ENCODE measurements around the gene BLID. TPM values are rescaled to one million over a fixed set of nuclear protein-coding genes. Genes with fewer than 3 reads are reported as not detected.

Gene BLID
- polyA plus RNA-seq, 1 donor from 2014 or later: not detected

GRCh38 chr11:122077459-122077858 is 38.6 kb downstream of the BLID start:
- Histone ChIP-seq H3K4me3 (ENCODE audit: low read length) (no peak overlapping the region), H3K79me2 (replicated peaks; ENCODE audit: insufficient read depth, low read length) (peaks cover 10% of the 10 kb centered on the region), H3K27me3 (ENCODE audit: insufficient read depth, low read depth, low read length) (no peaks in the 10 kb centered on the region), H3K36me3 (ENCODE audit: insufficient read depth, low read length) (no peaks in the 10 kb centered on the region), H3K9ac (ENCODE audit: low read length) (no peak overlapping the region), H3K9me2 (ENCODE audit: insufficient read depth, low read length) (no peaks in the 10 kb centered on the region), H3F3A (ENCODE audit: insufficient read depth, low read length, poor library complexity, severe bottlenecking) (no peaks in the 10 kb centered on the region), H3K27ac (ENCODE audit: low read length) (no peak overlapping the region), H3K9me3 (ENCODE audit: low read length) (no peaks in the 10 kb centered on the region), H4K20me1 (ENCODE audit: insufficient read depth) (no peaks in the 10 kb centered on the region), H3K4me2 (ENCODE audit: low read length) (no peak overlapping the region), H2AFZ (ENCODE audit: low read depth, low read length) (no peak overlapping the region)
- TF ChIP-seq REST (IDR thresholded peaks at IDR 0.05; ENCODE audit: borderline replicate concordance) (no peak), RAD21 (conservative IDR thresholded peaks at IDR 0.05) (no peak), EZH2 (IDR thresholded peaks at IDR 0.05; ENCODE audit: borderline replicate concordance, insufficient read depth, low read length, poor library complexity, severe bottlenecking) (no peak), CTCF (IDR thresholded peaks at IDR 0.05; ENCODE audit: poor library complexity, severe bottlenecking) (no peak), TAF1 (IDR thresholded peaks at IDR 0.05; ENCODE audit: low read depth) (no peak), POLR2AphosphoS5 (IDR thresholded peaks at IDR 0.05) (no peak), EP300 (conservative IDR thresholded peaks at IDR 0.05; ENCODE audit: poor library complexity, severe bottlenecking) (no peak), SMC3 (conservative IDR thresholded peaks at IDR 0.05; ENCODE audit: poor library complexity) (no peak), MXI1 (conservative IDR thresholded peaks at IDR 0.05; ENCODE audit: poor library complexity, severe bottlenecking) (no peak)

GRCh38 chr11:122076512-122077120 is 39.4 kb downstream of the BLID start:
- Histone ChIP-seq H4K20me1 (ENCODE audit: insufficient read depth) (no peaks in the 10 kb centered on the region), H3K36me3 (ENCODE audit: insufficient read depth, low read length) (no peaks in the 10 kb centered on the region), H3K27ac (ENCODE audit: low read length) (no peak overlapping the region), H3F3A (ENCODE audit: insufficient read depth, low read length, poor library complexity, severe bottlenecking) (no peaks in the 10 kb centered on the region), H3K9me2 (ENCODE audit: insufficient read depth, low read length) (no peaks in the 10 kb centered on the region), H3K27me3 (ENCODE audit: insufficient read depth, low read depth, low read length) (no peaks in the 10 kb centered on the region), H2AFZ (ENCODE audit: low read depth, low read length) (no peak overlapping the region), H3K4me3 (ENCODE audit: low read length) (no peak overlapping the region), H3K4me2 (ENCODE audit: low read length) (no peak overlapping the region), H3K9me3 (ENCODE audit: low read length) (no peaks in the 10 kb centered on the region), H3K9ac (ENCODE audit: low read length) (no peak overlapping the region), H3K79me2 (replicated peaks; ENCODE audit: insufficient read depth, low read length) (peaks cover 10% of the 10 kb centered on the region)
- TF ChIP-seq EZH2 (IDR thresholded peaks at IDR 0.05; ENCODE audit: borderline replicate concordance, insufficient read depth, low read length, poor library complexity, severe bottlenecking) (no peak), RAD21 (conservative IDR thresholded peaks at IDR 0.05) (no peak), SMC3 (conservative IDR thresholded peaks at IDR 0.05; ENCODE audit: poor library complexity) (no peak), POLR2AphosphoS5 (IDR thresholded peaks at IDR 0.05) (no peak), CTCF (IDR thresholded peaks at IDR 0.05; ENCODE audit: poor library complexity, severe bottlenecking) (no peak)

Measured in neural cell (in vitro differentiated cells).